GM12891 (cell line): Measurements from ENCODE around the gene ARID4B.

Experiments
- PAX5 ChIP-seq: IDR thresholded peaks from 2 replicates; pipeline ENCODE4 v1.6.1; 2011; ENCODE audit warnings: low read length, moderate library complexity, mild to moderate bottlenecking; ENCODE audit not compliant: insufficient read depth, severe bottlenecking
- POLR2A ChIP-seq: IDR thresholded peaks from 2 replicates; pipeline ENCODE4 v1.6.1; 2011; ENCODE audit warnings: low read depth, low read length, control low read depth
- POLR2AphosphoS5 ChIP-seq: IDR thresholded peaks from 2 replicates; pipeline ENCODE4 v1.6.1; 2011; ENCODE audit warnings: low read depth, low read length, control low read depth
- SPI1 ChIP-seq: IDR thresholded peaks from 2 replicates; pipeline ENCODE4 v1.6.1; 2011; ENCODE audit warnings: low read depth, low read length, control low read depth

DNA sequence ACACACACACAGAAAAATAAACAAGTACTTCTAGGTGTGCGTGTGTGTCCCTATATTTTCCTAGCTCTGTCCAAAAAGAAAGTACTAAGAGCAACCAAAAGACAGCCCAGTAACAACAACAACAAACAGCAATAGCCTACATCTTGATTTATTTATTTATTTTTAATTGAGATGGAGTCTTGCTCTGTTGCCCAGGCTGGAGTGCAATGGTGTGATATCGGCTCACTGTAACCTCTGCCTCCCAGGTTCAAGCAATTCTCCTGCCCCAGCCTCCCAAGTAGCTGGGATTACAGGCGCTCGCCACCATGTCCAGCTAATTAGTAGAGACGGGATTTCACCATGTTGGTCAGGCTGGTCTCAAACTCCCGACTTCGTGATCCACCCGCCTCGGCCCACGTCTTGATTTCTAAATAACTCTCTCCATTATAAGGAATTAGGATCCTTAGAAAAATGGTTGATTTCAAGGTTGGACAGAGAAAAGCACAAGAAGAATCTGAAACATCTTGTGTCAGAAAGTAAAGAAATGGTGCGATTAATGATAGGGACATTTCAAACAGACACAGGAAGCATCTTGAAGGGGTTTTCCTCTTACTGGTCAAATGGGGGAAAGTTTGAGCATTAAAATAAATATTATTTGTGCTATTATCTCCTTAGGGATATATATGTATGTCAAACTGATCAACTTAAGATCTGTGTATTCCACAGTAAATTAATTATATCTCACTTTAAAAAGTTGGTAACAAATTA lies 59.4 kb downstream of the ARID4B start:
- TF ChIP-seq POLR2A (no peak), PAX5 (no peak), POLR2AphosphoS5 (no peak), SPI1 (no peak)
